GM18907 (cell line): Measurements from ENCODE around the gene CCDC134.
"Not testable (repeated sequence)": the region's sequence is repeated elsewhere in the genome, so short reads cannot be mapped to it uniquely, and the experiment has no call there.

Source experiments
- ATAC-seq: cut with Tn5 transposase; IDR thresholded peaks from one replicate; pipeline ENCODE4 v1.9.1; 2021; ENCODE audit warnings: mild to moderate bottlenecking, moderate library complexity; ENCODE audit not compliant: unreplicated experiment

Gene CCDC134

DNA sequence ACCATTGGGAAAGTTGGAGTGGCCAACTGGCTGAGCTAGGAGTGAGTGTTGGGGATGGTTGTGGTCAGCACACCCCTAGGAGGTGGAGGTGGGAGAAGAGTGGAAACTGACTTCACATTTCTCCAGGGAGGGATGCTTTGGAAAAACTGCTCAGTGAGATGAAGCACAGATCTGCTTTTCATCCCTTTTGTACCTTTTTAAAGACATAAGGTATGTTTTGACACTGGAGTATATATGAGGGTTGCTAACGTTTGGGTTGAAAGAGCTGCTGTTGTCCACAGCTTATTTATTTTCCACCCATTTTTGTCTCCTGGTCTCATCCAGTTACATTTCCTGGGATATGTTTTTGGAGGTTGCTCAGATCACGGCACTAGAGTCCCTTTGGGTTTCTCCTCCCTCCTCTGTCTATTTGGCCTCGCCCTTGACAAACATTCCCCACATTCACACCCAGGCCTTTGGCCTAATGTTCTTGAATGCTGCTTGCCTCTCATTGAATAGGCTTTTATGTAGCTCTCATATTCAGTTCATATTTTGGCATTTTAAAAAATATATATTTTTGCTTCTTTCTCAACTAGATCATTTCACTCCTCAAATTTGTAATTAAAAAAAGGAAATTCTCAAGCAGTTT is 40.7 kb downstream of the CCDC134 start:
- ATAC-seq, result no peak

DNA sequence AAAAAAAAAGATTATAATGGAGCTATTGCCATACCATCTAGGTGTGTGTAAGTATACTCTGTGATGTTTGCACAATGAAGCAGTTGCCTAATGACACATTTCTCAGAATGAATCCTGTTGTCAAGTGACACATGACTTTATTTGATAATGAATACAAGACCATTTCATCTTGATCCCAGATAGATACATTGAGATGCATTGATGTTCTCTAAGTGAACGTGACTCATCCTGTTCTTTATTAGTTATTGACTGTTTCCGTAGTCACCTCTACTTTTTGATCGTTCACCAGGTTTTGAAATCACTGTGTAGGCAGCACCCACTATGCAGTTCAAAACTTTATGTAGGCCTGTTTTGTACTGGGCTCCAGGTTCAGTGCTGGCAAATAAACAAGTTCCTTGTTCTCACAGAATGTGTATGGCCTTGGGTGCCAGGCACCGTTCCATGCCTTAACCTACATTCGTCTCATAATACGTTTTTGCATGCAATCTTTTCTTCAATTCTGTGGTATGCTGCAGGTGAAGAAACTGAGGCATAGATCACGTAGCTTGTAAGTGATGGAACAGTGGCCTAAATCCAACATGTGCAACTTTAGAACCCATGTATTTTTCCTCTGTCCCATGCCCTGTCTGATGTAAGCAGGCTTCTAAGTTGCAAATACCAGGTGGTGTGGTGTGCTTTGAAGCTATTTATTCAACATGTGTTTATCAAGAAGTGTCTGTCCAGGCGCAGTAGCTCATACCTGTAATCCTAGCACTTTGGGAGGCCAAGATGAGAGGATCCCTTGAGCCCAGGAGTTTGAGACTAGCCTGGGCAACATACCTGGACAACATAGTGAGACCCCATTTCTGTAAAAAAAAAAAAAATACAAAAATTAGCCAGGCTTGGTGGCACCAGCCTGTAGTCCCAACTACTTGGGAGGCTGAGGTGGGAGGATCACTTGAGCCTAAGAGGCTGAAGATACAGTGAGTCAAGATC is 42.8 kb downstream of the CCDC134 start:
- ATAC-seq, result no peak

DNA sequence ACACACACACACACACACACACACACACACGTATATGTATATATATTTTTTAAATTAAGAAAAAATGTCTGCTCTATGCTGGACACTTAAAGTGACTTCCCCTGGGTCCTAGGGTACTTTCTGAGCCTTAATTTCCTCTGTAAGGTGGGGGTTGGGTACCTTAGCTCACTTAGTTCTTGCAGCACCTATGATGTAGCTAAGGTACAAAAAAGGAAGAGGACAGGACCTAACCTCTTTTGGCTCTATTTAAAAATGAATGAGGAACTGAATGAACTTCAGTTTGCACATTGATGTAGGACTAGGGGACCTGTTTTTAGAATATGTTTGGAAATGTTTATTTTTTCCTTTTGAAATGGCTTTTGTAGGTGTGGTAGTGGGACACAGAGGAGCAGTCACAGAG is 43.6 kb downstream of the CCDC134 start:
- ATAC-seq, result no peak

- ATAC-seq, result no peak
These were observed 44.0 kb downstream of the CCDC134 start for GRCh38 chr22:41844513-41844912.

DNA sequence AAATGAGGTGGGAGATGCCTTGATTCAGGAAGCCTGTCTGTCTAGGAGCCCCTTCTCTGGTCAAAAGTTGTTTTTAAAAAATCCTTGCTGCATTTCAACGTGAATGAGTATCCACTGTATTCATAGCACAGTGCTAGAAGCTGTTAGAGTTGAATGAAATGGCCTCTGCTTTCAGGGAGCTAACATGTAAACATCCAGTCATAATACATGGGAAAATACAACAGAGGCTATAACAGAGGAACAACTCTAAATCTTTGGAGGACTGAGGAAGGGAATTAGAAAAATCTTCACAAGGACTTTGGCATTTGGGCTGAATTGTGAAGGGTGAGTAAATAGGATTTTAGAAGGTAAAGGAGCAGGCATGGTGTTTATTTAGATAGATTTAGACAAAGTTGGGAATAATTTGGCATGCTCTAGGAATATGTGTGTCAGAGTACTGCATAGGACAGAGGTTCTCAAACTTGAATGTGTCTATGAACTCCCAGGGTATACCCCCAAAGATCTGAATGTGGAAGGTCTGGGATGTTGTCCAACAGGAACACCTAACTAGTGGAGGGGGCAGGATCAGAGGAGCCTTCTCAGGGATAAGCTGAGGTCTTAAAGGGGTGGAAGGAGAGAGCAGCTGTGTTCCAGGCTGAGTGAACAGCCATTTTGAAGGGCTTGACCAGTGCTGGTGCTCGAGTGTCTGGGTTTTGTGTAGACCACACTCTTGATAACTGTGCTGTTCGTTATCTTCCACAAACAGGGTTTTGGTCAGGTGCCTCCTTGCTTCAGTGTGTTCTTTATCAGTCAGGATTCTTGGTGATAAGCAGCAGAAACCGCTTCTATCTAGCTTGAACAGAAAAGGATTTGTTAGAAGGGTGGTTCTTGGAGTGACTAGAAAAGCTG is 45.1 kb downstream of the CCDC134 start:
- no peak for ATAC-seq

DNA sequence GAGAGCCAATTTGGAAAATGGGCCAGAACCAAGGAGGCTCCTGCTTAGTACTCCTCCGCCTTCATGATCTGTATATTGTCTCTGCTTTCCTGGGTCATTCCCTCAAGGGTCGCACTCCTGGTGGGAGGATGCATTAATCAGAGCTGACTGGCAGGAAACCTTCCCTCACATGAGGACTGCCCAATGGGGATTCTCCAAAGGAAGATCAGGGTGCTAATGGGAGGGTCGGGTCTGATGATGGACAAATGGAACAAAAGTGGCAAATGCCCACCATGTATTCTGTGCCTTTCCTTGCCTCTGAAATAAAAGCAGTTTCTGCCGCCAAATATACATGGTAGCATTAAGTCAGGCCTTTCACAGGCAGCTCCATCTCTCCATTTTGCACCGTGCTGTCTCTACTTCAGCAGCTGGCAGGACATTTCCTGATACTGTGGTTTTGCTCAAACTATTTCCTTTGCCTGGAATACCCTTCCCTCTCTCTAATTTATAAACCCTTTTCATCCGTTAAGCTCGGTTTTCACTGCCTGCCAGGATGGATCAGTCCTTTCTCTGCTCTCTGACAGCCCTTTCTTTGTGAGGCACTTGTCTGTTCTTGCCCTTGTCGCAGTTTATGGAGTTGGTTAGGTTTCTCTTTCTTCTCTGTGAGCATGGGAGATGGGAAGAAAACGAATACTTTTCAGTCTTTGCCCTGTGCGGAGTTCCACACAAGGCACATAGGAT is 45.9 kb downstream of the CCDC134 start:
- no peak for ATAC-seq

DNA sequence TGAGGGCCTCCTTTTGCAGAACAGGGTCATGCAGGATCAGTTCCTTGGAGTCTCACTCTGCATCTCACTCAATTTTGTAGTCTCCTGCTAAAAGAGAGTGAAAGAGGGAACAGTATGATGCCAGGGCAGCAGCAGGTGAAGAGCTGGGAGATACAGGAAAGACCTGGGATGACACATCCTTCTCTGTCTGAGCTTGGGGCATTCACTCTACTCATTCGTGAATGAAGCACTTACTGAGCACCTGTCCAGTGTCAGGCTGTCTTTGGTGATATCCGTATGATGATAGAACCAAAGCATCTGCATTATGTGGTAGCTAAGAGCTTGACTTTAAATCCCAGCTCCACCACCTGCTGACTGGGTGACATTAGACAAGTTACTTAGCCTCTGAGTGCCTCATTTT is 46.8 kb downstream of the CCDC134 start:
- no peak for ATAC-seq

DNA sequence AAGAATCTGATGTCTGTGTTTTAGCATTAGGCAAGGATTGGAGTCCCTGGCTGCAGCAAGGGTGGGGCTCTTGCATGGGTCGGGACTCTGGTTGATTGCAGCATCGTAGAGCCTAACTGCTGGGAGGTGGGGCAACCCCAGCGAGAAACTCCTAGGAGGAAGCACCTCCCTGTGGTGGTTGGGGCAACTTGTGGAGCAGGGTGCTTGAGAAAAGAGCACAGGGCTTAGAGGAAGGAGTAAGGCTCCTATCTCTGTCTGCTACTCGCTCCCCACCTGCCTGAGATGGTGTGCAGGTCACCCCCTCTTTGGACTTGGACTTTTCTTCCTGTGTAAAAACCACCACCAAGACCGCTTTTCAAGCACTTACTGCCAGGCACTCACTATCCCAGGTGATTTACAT is 48.0 kb downstream of the CCDC134 start:
- ATAC-seq, result no peak

DNA sequence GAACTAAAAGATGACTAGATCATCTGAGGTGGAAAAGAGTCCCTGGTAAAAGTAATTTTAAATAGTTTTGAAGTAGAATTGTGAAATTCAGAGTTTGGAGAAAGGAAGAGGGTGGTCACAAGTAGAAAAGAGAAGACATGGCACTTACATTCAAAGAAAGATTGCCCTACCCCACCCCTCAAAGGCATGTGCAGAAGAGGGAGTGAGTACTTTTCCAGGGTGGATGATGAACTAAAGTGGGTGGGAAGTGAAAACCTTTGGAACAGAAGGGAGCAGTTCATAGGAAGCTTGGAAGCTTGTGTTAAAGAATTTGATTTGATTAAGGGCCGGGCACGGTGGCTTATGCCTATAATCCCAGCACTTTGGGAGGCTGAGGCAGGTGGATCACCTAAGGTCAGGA is 56.0 kb downstream of the CCDC134 start:
- no peak for ATAC-seq

DNA sequence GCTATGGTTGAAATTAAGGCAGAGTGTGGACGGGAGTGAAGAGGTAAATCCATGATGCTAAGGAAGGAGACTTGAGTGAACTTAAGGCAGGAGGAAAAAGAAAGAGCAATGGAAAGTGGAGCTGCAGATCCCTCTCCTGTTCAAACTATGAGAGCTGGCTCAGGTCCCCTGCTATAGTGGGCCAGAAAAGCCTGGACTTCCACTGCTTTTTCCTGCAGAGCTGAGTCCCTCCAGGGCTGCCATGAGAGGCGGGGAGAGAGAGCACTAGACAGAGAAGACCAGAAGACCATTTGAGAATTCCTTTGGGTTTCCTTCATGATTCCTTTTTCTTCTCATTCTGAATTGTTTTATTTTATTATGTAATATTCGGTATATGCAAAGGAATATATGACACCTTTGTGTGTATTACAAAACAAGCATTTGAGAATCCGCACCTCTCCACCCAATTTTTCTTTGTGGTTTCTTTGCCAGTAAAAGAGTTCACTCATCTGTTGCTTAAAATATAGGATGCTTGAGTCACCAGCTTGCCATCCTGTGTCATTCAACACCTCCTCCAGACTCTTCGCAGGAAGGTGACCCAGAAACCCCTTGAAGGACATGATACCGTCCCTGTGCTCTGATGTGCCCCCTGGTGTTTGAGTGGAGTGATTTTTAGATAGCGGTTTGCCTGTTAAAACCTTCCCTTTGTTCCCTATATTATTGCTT is 56.8 kb downstream of the CCDC134 start:
- no peak for ATAC-seq

DNA sequence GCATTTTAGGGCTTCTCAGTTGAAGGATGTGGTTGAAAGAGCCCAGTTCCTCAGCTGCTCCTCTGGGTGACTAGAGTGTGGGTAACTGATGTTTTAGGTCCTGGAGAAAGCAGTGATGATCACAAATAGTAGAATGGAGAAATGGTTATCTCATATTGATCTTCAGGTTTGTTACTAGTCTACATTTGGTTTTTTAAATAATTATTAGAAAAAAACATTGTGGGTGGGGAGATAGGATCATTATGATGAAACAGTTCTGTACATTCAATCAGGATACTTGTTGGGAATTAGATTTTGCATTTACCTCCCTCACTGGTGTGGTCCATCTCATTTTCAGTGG is 57.4 kb downstream of the CCDC134 start:
- no peak for ATAC-seq

GRCh38 chr22:41862160-41862529 is 61.7 kb downstream of the CCDC134 start:
- ATAC-seq, result peak; percentile 54

GRCh38 chr22:41862530-41863266 is 62.2 kb downstream of the CCDC134 start:
- ATAC-seq, result peak; percentile 52

GRCh38 chr22:41863472-41863871 is 63.0 kb downstream of the CCDC134 start:
- no peak for ATAC-seq

- ATAC-seq, result no peak
These were observed 68.1 kb downstream of the CCDC134 start for GRCh38 chr22:41868556-41868955.

DNA sequence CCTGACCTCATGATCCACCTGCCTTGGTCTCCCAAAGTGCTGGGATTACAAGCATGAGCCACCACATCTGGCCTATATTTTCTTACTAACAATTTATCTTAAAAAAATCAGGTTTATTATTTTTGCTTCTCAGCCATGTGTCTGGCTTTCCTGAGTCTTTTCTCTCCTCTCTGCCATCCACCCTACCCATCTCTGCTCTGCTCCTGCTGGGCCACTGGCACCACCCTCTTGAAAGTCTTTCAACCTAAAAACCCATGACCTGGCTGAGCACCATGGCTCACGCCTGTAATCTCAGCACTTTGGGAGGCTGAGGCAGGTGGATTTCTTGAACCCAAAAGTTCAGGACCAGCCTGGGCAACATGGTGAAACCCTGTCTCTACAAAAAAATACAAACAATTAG is 69.6 kb downstream of the CCDC134 start:
- not testable (repeated sequence) for ATAC-seq

GRCh38 chr22:41870786-41871185 is 70.3 kb downstream of the CCDC134 start:
- ATAC-seq, result no peak

DNA sequence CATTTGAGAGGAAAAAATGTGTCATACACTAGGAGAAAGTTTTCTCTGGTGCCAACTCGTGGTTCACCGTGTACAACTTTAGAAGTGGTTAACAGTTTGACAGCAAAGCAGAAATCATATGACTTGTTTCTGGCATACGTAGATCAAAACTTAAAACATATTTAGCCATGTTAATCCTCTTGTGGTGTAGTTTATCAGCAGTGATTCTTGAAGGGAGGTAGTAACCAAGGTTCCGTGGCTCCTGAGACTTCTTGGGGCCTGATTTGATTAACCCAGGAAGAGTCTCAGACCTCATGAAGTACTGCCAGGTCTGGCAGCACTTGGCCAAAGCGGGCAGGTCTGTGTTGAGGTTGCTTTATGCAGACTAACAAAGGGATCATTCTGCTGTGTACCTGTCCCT is 72.9 kb downstream of the CCDC134 start:
- no peak for ATAC-seq

GRCh38 chr22:41874090-41874489 is 73.6 kb downstream of the CCDC134 start:
- ATAC-seq, result no peak
